Vagina (tissue), 2 donors: ENCODE measurements around the gene BICC1.

Experiments
- POLR2AphosphoS5 ChIP-seq, 2 donors: sonication (generic); formaldehyde crosslinking; IDR thresholded peaks; one replicate each; pipeline ENCODE4 v1.9.0; 2017; ENCODE audit warnings: antibody characterized with exemption in 2 of 2, mild to moderate bottlenecking in 2 of 2, low read depth in 1 of 2; ENCODE audit not compliant: insufficient read depth in 1 of 2
- TF ChIP-seq, protein P1 (sequence below), 3 experiments: fragments of 450-650 bp in 2 of 3; fragments of 200-600 bp in 1 of 3; sonication (generic) in 1 of 3; IDR thresholded peaks; one replicate each; pipeline ENCODE4 v1.5.1; 2017 to 2019; ENCODE audit warnings: antibody characterized with exemption in 3 of 3, mild to moderate bottlenecking in 2 of 3, moderate library complexity in 2 of 3

DNA sequence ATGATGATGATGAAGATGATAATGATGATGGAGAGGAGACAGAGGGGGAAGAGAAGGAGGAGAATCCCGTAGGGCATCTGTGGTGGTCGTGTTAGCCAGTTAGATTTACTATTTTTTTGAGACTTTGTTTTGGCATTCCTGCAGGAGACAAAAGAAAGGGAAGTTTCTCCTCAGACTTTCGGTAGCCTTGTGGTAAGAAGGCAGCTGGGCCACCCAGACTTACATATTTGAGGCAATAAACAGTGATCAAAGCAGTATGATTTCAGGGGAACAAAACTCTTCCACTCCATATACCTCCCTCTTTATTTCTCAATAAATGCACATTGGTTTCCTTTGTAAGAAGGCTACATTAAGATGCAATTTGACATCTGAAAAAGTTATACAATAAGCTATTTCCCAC, 32.4 kb upstream of the BICC1 start:
- TF ChIP-seq, protein P1, sequence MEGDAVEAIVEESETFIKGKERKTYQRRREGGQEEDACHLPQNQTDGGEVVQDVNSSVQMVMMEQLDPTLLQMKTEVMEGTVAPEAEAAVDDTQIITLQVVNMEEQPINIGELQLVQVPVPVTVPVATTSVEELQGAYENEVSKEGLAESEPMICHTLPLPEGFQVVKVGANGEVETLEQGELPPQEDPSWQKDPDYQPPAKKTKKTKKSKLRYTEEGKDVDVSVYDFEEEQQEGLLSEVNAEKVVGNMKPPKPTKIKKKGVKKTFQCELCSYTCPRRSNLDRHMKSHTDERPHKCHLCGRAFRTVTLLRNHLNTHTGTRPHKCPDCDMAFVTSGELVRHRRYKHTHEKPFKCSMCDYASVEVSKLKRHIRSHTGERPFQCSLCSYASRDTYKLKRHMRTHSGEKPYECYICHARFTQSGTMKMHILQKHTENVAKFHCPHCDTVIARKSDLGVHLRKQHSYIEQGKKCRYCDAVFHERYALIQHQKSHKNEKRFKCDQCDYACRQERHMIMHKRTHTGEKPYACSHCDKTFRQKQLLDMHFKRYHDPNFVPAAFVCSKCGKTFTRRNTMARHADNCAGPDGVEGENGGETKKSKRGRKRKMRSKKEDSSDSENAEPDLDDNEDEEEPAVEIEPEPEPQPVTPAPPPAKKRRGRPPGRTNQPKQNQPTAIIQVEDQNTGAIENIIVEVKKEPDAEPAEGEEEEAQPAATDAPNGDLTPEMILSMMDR (IDR thresholded peaks at IDR 0.05) = no peak
- TF ChIP-seq POLR2AphosphoS5 (IDR thresholded peaks at IDR 0.05; ENCODE audit: insufficient read depth in 1 of 2, low read depth in 1 of 2) = no peak
